GM23338 (cell line): ENCODE results near the gene INPP5A. TPM values are rescaled to one million over a fixed set of nuclear protein-coding genes. Genes with fewer than 3 reads are reported as not detected.

Experiments
- ATAC-seq: fragments of 200-7000 bp; cut with Tn5 transposase; 3 replicates; pipeline ENCODE4 v1.9.1; 2020
- DNase-seq: peaks from one replicate; pipeline ENCODE4 v3.0.0-alpha.2; 2015; ENCODE audit warnings: low spot score
- H2AFZ ChIP-seq: fragments of 200-600 bp; sonication (generic); 2 replicates; pipeline ENCODE4 v1.8.0; 2016; ENCODE audit warnings: antibody characterized with exemption, mild to moderate bottlenecking, moderate library complexity
- H3F3A ChIP-seq: fragments of 200-600 bp; sonication (generic); replicated peaks from 2 replicates; pipeline ENCODE4 v1.8.0; 2017; ENCODE audit warnings: antibody characterized with exemption, mixed run types, low read depth
- H3K27ac ChIP-seq: fragments of 200-600 bp; sonication (generic); 2 replicates; pipeline ENCODE4 v1.6.1; 2016; ENCODE audit warnings: low read depth
- H3K27me3 ChIP-seq: fragments of 200-600 bp; sonication (generic); 2 replicates; pipeline ENCODE4 v1.8.0; 2016; ENCODE audit warnings: mild to moderate bottlenecking, mixed run types, moderate library complexity; ENCODE audit not compliant: insufficient read depth
- H3K36me3 ChIP-seq: fragments of 200-600 bp; sonication (generic); 2 replicates; pipeline ENCODE4 v1.8.0; 2016; ENCODE audit warnings: mild to moderate bottlenecking; ENCODE audit not compliant: insufficient read depth
- H3K4me1 ChIP-seq: fragments of 200-600 bp; sonication (generic); 2 replicates; pipeline ENCODE4 v1.8.0; 2016; ENCODE audit warnings: mild to moderate bottlenecking, moderate library complexity; ENCODE audit not compliant: insufficient read depth
- H3K4me2 ChIP-seq: fragments of 200-600 bp; sonication (generic); 2 replicates; pipeline ENCODE4 v1.7.1; 2017; ENCODE audit warnings: mixed run types
- H3K4me3 ChIP-seq: fragments of 200-600 bp; sonication (generic); 2 replicates; pipeline ENCODE4 v1.6.1; 2016; ENCODE audit warnings: mixed run types
- H3K79me2 ChIP-seq: fragments of 200-600 bp; sonication (generic); replicated peaks from 2 replicates; pipeline ENCODE4 v1.8.0; 2017; ENCODE audit warnings: mild to moderate bottlenecking; ENCODE audit not compliant: insufficient read depth
- H3K9me2 ChIP-seq: fragments of 200-600 bp; sonication (generic); 2 replicates; pipeline ENCODE4 v1.8.0; 2017; ENCODE audit not compliant: insufficient read depth
- H4K20me1 ChIP-seq: fragments of 200-600 bp; sonication (generic); replicated peaks from 2 replicates; pipeline ENCODE4 v1.8.0; 2017; ENCODE audit warnings: mild to moderate bottlenecking; ENCODE audit not compliant: insufficient read depth
- H3K27ac Mint-ChIP-seq: 2 replicates; pipeline ENCODE4 v1.8.0; 2020; ENCODE audit warnings: inconsistent platforms, mild to moderate bottlenecking, moderate library complexity, mixed read lengths
- H3K27me3 Mint-ChIP-seq: 3 replicates; pipeline ENCODE4 v1.8.0; 2022; ENCODE audit warnings: low read depth, mild to moderate bottlenecking, moderate library complexity, mixed read lengths, inconsistent platforms; ENCODE audit not compliant: insufficient read depth, poor library complexity
- H3K36me3 Mint-ChIP-seq: 3 replicates; pipeline ENCODE4 v1.8.0; 2021; ENCODE audit warnings: low read depth, mild to moderate bottlenecking, inconsistent platforms, moderate library complexity, mixed read lengths
- H3K4me1 Mint-ChIP-seq: 3 replicates; pipeline ENCODE4 v1.8.0; 2020; ENCODE audit warnings: mild to moderate bottlenecking, inconsistent platforms, mixed read lengths
- H3K4me3 Mint-ChIP-seq: 3 replicates; pipeline ENCODE4 v1.8.0; 2021; ENCODE audit warnings: moderate library complexity, mild to moderate bottlenecking, inconsistent platforms, mixed read lengths
- H3K9me3 Mint-ChIP-seq: 3 replicates; pipeline ENCODE4 v1.8.0; 2020; ENCODE audit warnings: moderate library complexity, mild to moderate bottlenecking, inconsistent platforms, mixed read lengths
- CREB1 ChIP-seq: fragments of 250-450 bp; sonication (Bioruptor Pico); IDR thresholded peaks from 2 replicates; pipeline ENCODE4 v1.5.0; 2020; ENCODE audit warnings: low read depth, mild to moderate bottlenecking, moderate library complexity
- CTCF ChIP-seq, 2 experiments: fragments of 200-600 bp in 1 of 2; sonication (generic) in 1 of 2; conservative IDR thresholded peaks; 2 replicates each; pipeline versions ENCODE4 v1.5.1 to v1.6.1; 2016 to 2017; ENCODE audit warnings: antibody characterized with exemption in 2 of 2, low read depth in 2 of 2, mild to moderate bottlenecking in 2 of 2, moderate library complexity in 1 of 2
- ETS1 ChIP-seq: IDR thresholded peaks from 2 replicates; pipeline ENCODE4 v1.6.1; 2016; ENCODE audit warnings: antibody characterized with exemption
- EZH2 ChIP-seq: fragments of 200-600 bp; sonication (generic); IDR thresholded peaks from one replicate; pipeline ENCODE4 v1.8.0; 2017; ENCODE audit warnings: antibody characterized with exemption, mild to moderate bottlenecking, low read depth; ENCODE audit not compliant: unreplicated experiment
- EZH2phosphoT487 ChIP-seq: fragments of 200-600 bp; sonication (generic); IDR thresholded peaks from one replicate; pipeline ENCODE4 v1.8.1; 2018; ENCODE audit warnings: antibody characterized with exemption; ENCODE audit not compliant: unreplicated experiment
- JUNB ChIP-seq: IDR thresholded peaks from one replicate; pipeline ENCODE4 v1.6.1; 2016; ENCODE audit warnings: antibody characterized with exemption; ENCODE audit not compliant: unreplicated experiment
- NANOG ChIP-seq: IDR thresholded peaks from 2 replicates; pipeline ENCODE4 v1.6.1; 2016; ENCODE audit warnings: antibody characterized with exemption, borderline replicate concordance
- POLR2AphosphoS5 ChIP-seq: IDR thresholded peaks from 2 replicates; pipeline ENCODE4 v1.6.1; 2016; ENCODE audit warnings: antibody characterized with exemption, low read depth
- REST ChIP-seq: IDR thresholded peaks from one replicate; pipeline ENCODE4 v1.6.1; 2018; ENCODE audit warnings: antibody characterized with exemption; ENCODE audit not compliant: unreplicated experiment
- STAT1 ChIP-seq: IDR thresholded peaks from one replicate; pipeline ENCODE4 v1.6.1; 2016; ENCODE audit warnings: antibody characterized with exemption; ENCODE audit not compliant: unreplicated experiment
- ZNF114 ChIP-seq: fragments of 250-450 bp; sonication (Bioruptor Pico); IDR thresholded peaks from 2 replicates; pipeline ENCODE4 v1.5.0; 2020; ENCODE audit warnings: mild to moderate bottlenecking, moderate library complexity
- ZNF331 ChIP-seq: fragments of 250-450 bp; sonication (Bioruptor Pico); IDR thresholded peaks from 2 replicates; pipeline ENCODE4 v1.5.0; 2020; ENCODE audit warnings: low read depth, mild to moderate bottlenecking, moderate library complexity
- polyA plus RNA-seq: library from polyadenylated mRNA; unstranded; fragments of >200 nt; fragmentation: Nextera tagmentation; extraction: Ambion mirVana; gene quantifications from 2 replicates; pipeline ENCODE4 v1.2.1, GENCODE V29; 2016
- total RNA-seq: library from RNA; depleted of rRNA; stranded (reverse); fragments of >200 nt; shearing (Covaris generic); gene quantifications from 2 replicates; pipeline ENCODE4 v1.2.3, GENCODE V29; 2014
- TF ChIP-seq, protein P1 (sequence below): fragments of 250-450 bp; sonication (Bioruptor Pico); IDR thresholded peaks from 2 replicates; pipeline ENCODE4 v1.5.0; 2020; ENCODE audit warnings: mild to moderate bottlenecking, moderate library complexity

INPP5A gene
- total and polyA plus RNA-seq, 2 experiments from 2014 or later: 5.9 to 40.6 TPM

GRCh38 chr10:132582771-132583170, 45.2 kb downstream of the INPP5A start:
- no peak for DNase-seq
- H3K79me2 ChIP-seq: peaks cover 27% of the 10 kb centered on the region
- no peaks in the 10 kb centered on the region; the same call in 2 of the 3 replicates for H3K36me3 Mint-ChIP-seq
- H3K27ac ChIP-seq: no peak overlapping the region
- H2AFZ ChIP-seq: no peak overlapping the region
- no peaks in the 10 kb centered on the region for H3K9me3 Mint-ChIP-seq
- peaks cover 6% of the 10 kb centered on the region for H3K27me3 Mint-ChIP-seq
- no peak for ATAC-seq
- peaks cover 11% of the 10 kb centered on the region for H4K20me1 ChIP-seq
- H3K4me2 ChIP-seq: no peak overlapping the region
- no peaks in the 10 kb centered on the region for H3K4me1 ChIP-seq
- H3K9me2 ChIP-seq: no peaks in the 10 kb centered on the region
- H3K4me3 ChIP-seq: no peak overlapping the region
- H3K27ac Mint-ChIP-seq: no peak overlapping the region
- TF ChIP-seq JUNB: no peak
- TF ChIP-seq POLR2AphosphoS5: no peak
- no peak for TF ChIP-seq EZH2phosphoT487
- TF ChIP-seq ZNF331 (CRISPR knock-in tag): no peak
- TF ChIP-seq EZH2: no peak
- no peak for TF ChIP-seq ZNF114 (CRISPR knock-in tag)
- TF ChIP-seq STAT1: no peak
- TF ChIP-seq ETS1: no peak
- TF ChIP-seq NANOG: no peak
- no peak for TF ChIP-seq REST
- TF ChIP-seq CTCF (conservative IDR thresholded peaks at IDR 0.05; ENCODE audit: low read depth in 2 of 2): no peak
- no peak for TF ChIP-seq CREB1
- TF ChIP-seq, protein P1, sequence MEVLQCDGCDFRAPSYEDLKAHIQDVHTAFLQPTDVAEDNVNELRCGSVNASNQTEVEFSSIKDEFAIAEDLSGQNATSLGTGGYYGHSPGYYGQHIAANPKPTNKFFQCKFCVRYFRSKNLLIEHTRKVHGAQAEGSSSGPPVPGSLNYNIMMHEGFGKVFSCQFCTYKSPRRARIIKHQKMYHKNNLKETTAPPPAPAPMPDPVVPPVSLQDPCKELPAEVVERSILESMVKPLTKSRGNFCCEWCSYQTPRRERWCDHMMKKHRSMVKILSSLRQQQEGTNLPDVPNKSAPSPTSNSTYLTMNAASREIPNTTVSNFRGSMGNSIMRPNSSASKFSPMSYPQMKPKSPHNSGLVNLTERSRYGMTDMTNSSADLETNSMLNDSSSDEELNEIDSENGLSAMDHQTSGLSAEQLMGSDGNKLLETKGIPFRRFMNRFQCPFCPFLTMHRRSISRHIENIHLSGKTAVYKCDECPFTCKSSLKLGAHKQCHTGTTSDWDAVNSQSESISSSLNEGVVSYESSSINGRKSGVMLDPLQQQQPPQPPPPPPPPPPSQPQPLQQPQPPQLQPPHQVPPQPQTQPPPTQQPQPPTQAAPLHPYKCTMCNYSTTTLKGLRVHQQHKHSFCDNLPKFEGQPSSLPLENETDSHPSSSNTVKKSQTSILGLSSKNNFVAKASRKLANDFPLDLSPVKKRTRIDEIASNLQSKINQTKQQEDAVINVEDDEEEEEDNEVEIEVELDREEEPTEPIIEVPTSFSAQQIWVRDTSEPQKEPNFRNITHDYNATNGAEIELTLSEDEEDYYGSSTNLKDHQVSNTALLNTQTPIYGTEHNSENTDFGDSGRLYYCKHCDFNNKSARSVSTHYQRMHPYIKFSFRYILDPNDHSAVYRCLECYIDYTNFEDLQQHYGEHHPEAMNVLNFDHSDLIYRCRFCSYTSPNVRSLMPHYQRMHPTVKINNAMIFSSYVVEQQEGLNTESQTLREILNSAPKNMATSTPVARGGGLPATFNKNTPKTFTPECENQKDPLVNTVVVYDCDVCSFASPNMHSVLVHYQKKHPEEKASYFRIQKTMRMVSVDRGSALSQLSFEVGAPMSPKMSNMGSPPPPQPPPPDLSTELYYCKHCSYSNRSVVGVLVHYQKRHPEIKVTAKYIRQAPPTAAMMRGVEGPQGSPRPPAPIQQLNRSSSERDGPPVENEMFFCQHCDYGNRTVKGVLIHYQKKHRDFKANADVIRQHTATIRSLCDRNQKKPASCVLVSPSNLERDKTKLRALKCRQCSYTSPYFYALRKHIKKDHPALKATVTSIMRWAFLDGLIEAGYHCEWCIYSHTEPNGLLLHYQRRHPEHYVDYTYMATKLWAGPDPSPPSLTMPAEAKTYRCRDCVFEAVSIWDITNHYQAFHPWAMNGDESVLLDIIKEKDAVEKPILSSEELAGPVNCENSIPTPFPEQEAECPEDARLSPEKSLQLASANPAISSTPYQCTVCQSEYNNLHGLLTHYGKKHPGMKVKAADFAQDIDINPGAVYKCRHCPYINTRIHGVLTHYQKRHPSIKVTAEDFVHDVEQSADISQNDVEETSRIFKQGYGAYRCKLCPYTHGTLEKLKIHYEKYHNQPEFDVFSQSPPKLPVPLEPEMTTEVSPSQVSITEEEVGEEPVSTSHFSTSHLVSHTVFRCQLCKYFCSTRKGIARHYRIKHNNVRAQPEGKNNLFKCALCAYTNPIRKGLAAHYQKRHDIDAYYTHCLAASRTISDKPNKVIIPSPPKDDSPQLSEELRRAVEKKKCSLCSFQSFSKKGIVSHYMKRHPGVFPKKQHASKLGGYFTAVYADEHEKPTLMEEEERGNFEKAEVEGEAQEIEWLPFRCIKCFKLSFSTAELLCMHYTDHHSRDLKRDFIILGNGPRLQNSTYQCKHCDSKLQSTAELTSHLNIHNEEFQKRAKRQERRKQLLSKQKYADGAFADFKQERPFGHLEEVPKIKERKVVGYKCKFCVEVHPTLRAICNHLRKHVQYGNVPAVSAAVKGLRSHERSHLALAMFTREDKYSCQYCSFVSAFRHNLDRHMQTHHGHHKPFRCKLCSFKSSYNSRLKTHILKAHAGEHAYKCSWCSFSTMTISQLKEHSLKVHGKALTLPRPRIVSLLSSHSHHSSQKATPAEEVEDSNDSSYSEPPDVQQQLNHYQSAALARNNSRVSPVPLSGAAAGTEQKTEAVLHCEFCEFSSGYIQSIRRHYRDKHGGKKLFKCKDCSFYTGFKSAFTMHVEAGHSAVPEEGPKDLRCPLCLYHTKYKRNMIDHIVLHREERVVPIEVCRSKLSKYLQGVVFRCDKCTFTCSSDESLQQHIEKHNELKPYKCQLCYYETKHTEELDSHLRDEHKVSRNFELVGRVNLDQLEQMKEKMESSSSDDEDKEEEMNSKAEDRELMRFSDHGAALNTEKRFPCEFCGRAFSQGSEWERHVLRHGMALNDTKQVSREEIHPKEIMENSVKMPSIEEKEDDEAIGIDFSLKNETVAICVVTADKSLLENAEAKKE (CRISPR knock-in tag): no peak
- H3K36me3 ChIP-seq: no peaks in the 10 kb centered on the region
- no peaks in the 10 kb centered on the region for H3F3A ChIP-seq
- no peaks in the 10 kb centered on the region for H3K27me3 ChIP-seq
- H3K4me3 Mint-ChIP-seq: no peak overlapping the region
- H3K4me1 Mint-ChIP-seq: peaks cover 21% of the 10 kb centered on the region
